GM18907 (cell line): ENCODE measurements around the gene ARHGEF25.
"Not testable (repeated sequence)": the region's sequence is repeated elsewhere in the genome, so short reads cannot be mapped to it uniquely, and the experiment has no call there.

Experiments used
- ATAC-seq: cut with Tn5 transposase; IDR thresholded peaks from one replicate; pipeline ENCODE4 v1.9.1; 2021; ENCODE audit warnings: mild to moderate bottlenecking, moderate library complexity; ENCODE audit not compliant: unreplicated experiment

The ARHGEF25 gene

DNA sequence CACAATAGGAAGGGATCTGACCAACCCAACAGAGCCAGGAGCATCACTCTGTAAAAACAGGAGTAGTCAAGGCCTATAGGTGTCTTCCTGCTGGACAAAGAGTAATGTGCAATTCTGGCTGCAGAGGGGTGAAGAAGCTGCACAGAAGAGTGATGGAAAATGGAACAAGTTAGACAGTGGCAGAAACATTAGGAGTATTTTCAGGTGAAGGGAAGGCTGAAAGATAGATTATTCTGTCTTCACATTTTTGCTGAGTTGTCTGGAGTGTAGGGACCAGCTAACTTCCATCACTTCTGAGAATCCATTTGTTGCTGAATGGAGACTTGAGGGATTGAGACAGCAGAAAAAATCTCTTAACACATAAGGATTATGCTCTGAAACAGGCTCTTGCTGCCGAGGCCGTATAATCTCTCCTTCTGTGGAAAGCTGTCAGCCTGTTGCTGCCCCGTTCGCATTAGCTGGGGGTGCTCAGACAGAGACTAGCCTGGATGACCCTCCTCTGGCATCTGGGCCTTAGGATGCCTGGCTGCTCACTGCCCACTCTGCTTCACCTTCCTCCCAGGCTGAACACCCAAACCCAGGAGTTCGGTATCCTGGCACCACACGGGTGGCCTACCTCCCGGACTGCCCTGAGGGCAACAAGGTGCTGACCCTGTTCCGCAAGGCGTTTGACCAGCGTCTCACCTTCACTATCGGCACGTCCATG lies 3.1 kb upstream of the ARHGEF25 start:
- no peak for ATAC-seq

DNA sequence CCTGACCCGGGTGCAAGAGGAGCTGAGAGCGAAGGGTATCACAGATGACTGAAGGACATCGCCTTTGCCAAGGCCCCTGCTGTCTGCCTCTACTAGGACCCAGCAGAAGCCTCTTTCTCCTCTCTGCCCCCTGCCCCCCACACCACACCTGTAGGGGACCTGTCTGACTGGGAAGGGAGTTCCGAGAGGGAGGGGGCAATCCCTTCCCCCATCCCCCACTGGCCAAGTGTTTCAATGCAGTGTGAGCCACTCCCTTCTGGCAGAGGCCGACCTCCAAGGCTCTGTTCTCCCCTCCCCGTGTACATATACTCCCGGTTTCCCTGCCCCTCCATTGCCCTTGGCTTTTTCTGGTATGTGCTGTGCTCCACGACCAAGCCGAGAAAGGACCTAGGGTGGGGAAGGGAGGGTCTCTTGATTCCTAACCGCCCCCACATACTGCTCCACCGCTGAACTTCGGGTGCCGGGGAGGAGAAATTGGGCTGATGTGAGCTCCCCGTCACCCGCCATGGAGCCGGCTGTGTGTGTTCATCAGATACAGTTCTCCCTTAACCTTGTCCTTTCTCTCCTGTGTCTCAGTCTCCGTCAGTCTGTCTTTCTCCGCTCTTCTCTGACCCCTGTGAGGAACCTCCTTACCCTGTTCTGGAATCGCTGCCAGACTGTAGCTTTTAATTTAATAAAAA lies 2.0 kb upstream of the ARHGEF25 start:
- ATAC-seq = no peak

DNA sequence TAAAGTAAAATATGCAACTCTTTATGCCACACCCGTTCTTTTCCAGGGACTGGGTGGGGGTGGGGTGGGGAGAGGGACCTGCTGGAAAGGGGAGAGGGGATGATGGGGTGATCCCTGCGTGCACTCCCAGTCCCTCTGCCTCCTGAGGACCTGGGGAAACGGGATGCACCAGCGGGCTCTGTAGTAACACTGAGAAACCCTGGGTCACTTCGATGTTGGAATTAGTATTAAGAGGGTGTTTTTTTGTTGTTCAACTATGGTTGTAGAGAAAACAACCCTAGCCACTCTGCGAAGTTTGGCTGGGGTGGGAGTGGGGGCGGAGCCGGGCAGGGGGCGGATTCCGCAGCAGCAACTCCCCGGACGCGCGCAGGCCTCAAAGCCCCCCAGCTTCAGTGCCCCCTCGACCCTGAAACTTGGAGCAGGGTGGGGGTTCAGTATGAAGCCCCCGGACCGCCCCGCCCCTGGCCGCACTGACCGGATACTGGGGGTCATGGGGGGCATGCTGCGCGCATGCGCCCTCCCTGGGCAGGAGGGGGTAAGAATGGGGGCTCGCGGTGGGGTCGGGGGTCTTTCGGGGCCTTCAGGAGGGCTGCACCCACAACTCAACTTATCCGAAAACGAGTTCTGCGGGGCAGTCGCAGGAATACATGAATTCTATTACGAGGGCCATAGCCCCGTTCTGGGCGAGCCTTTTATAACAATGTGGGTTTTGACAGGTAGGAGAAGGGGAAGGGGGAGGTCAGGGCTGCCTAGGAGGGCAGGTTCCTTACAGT lies 1.3 kb upstream of the ARHGEF25 start:
- no peak for ATAC-seq

DNA sequence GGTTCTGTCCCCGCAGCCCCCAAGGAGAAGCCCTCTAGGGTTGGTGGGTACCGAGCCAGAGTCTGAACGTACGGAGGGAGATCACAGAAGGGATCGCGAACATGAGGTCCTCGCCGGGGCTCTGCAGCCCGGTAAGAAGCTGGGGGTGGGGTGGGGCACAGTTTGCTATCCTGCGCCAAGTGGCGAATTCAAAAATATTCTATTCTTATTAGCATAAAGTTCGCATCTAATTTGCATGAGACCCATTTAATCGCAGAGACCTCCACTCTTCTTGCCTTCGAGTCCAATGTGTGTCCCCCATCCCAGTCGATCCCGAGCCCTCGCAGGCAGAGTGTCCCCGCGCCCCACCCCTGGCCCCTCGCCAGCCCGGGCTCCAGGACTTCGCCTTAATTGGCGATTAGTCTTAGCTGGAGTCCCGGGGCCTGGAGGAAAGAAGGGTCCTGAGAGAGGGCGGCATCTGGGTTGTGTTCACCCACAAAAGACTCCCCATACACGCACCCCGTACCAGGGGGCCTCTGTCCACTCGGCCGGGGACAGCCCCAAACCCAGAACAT lies 604 bp upstream of the ARHGEF25 start:
- ATAC-seq = no peak

DNA sequence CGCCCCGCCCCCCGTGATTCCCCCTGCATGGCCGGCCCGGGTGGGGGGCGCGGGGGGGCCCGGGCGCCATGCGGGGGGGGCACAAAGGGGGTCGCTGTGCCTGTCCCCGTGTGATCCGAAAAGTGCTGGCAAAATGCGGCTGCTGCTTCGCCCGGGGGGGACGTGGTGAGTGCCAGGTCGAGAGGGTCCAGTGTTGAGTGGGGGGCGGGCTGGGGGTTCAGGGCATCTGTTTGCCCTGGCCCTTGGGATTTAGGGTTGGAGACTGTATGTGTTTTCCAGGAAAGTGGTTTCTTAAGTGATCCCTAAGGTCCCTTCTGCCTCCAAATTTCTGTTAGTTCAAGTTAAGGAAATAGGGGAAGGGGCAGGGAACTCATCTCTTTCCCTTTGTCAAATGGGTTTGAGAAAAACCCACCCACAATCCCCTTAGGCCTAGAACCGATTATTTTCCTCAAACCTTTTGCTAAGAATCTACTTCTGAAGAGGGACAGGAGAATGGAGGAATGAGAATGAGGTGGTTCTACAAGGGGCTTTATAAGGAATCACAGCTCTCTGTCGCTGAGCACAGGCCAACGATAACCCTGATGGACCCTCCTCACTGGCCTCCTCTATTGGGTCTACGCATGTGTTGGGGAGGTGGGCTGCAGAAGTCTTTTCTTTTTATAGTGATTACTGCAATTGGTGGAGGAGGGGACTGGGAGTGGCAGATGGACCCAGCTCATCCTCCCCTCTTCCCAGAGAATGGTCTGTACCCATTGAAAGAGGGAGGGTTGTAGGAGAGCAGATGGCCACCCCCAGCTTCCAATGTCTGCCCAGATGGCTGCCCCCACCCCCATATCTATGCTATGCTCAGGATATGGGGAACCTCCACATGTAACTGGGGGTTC lies 834 bp downstream of the ARHGEF25 start:
- no peak for ATAC-seq

DNA sequence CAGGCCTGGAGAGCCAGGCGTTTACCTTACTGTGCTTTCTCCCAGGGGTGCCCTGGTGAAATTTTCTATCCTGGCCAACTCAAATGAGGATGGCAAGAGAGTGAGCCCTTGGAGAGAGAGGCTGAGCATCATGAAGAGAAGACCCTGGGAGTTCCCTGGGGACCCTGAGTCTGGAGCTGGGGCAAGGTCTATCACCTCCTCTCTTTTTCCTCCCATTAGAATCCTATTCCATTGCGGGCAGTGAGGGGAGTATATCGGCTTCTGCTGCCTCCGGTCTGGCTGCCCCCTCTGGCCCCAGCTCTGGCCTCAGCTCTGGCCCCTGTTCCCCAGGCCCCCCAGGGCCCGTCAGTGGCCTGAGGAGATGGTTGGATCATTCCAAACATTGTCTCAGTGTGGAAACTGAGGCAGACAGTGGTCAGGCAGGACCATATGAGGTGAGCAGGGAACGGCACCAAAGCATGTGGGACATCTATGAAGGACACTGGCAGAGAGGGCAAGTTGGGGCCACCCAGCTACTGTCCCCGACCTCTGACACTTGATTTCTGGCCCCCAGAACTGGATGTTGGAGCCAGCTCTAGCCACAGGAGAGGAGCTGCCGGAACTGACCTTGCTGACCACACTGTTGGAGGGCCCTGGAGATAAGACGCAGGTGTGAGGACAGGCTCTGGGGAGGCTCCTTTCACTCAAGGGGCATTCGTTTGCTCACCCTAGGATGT lies 1.6 kb downstream of the ARHGEF25 start:
- no peak for ATAC-seq

DNA sequence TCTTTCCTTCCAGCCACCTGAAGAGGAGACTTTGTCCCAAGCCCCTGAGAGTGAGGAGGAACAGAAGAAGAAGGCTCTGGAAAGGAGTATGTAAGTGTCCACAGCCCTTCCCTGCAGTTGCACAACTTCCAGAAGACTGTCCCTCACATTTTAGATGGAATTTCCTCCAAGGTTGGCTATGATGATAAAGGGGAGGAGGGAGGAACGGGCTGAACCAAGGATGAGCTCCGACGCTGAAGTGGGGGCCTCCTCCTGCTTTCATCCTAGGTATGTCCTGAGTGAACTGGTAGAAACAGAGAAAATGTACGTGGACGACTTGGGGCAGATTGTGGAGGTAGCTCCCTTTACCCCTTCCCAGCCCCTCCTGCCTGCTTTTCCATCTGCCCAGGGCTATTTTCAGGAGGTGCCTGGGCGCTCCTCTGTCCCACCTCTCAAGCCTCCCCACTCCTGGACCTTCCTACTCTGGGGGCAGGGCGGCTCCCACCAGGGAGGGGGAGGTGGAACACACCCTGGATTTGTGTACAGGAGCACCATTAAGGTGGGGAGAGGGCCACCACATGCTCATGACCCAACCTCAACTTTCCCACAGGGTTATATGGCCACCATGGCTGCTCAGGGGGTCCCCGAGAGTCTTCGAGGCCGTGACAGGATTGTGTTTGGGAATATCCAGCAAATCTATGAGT lies 2.3 kb downstream of the ARHGEF25 start:
- ATAC-seq = no peak

DNA sequence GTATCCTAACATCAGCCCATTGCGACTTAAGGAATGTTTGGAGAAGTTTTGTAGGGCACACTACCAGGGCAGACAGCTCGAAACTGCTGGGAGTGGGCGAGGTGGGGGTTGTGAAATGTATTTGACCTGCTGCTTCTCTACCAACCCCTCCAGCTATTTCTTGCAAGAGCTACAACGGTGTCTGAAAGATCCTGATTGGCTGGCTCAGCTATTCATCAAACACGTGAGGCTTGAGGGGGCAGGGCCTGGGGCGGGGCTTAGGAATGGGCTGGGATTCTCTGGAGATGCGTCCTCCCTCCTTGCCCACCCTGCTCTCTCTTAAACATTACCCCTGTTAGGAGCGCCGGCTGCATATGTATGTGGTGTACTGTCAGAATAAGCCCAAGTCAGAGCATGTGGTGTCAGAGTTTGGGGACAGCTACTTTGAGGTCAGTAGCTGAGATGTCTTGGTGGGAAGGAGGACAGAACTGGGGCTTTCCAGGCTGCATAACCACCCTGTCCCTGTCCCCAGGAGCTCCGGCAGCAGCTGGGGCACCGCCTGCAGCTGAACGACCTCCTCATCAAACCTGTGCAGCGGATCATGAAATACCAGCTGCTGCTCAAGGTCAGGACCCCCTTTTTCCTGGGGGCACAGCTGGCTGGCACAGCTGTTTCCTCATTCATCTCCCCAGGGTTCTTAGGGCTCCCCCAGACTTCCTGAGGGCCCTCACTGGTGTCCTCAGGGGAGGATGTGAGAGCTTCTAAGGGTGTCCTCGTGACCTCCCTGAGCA lies 3.1 kb downstream of the ARHGEF25 start:
- ATAC-seq = peak; percentile 70

DNA sequence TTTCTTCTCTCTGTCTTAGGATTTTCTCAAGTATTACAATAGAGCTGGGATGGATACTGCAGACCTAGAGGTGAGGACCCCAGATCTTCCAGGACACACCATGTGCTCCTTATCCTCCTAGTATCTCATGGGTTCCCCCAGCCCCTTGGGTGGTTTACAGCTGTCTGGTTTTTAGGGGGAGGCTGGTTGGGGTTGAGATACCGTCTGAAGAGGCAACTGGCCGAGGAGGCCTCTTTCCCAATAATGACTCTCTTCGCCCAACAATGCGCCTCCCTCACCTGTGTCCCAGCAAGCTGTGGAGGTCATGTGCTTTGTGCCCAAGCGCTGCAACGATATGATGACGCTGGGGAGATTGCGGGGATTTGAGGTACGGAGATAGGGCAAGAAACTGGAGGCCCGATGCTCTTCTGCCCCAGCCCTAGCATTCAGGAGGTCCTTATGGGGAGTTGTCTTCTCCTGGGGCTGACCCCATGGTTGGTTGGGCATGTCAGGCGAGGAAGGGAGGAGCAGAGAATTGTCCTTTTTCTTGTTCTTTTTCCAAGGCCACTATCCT lies 3.8 kb downstream of the ARHGEF25 start:
- ATAC-seq = no peak

DNA sequence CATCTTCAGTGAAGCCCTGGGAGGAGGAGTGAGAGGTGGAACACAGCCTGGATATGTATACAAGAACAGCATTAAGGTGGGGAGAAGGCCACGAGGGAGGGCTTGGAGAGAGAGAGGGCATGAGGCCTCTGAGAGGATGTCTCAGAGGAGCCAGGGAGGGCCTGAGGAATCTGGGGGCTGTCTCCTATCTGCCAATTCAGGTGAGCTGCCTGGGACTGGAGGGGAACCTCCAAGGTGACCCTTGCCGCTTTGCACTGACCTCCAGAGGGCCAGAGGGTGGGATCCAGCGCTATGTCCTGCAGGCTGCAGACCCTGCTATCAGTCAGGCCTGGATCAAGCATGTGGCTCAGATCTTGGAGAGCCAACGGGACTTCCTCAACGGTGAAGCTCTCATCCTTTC lies 4.4 kb downstream of the ARHGEF25 start:
- no peak for ATAC-seq

DNA sequence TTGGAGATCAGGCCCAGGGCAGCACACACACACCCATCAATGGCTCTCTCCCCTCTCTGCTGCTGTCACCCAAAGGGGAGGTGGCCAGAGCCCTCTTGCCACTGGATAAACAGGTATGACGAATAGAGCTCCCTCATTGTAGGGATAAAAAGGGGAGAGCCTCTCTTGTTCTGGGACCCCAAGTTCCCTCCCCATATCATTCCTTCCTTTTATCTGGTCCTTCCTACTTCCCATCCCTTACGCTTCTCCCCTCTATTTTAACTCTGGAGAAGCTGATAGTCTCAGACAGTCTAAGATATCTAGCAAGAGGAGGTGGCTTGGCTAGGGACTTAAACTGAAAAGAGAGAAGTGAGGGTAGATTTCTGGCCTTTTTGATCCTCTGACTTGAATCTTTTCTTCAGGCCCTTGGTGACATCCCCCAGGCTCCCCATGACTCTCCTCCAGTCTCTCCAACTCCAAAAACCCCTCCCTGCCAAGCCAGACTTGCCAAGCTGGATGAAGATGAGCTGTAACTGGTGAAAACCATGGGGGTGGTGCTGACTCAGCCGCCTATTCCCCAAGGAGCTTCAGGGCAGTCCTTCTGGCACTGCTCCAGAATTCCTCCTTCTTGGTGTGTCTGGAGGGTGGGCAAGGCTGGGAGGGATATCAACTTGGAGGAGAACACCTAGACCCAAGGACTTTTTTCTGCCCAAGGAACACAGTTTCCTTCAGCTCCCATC lies 5.3 kb downstream of the ARHGEF25 start:
- no peak for ATAC-seq

DNA sequence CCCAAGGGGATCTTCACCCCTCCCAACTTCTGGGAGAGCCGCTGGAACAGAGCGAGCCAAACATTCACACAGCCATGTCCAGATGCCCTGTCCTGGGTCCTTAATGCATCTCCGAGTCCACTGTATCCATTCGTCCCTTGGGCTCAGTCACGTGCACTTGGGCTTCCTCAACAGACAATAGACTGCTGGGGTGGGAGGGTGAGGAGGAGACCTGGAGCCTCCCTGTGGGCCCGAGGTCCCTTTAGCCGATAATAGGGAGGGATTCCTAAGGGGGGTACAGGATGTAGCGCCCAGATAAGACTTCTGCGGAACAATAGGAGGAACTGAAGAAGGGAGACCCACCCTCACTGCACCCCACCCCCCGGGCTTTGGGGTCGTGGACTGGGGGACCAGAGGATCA lies 6.7 kb downstream of the ARHGEF25 start:
- no peak for ATAC-seq

DNA sequence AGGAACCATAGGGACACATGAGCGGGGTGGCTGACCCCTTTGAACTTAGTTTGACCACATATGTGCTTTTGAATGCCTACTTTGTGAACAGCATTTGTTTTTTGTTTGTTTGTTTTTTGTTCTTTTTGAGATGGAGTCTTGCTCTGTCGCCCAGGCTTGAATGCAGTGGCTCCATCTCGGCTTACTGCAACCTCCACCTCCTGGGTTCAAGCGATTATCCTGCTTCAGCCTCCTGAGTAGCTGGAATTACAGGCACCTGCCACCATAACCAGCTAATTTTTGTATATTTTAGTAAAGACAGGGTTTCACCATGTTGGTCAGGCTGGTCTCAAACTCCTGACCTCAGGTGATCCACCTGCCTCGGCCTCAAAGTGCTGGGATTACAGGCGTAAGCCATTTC lies 7.2 kb downstream of the ARHGEF25 start:
- not testable (repeated sequence) for ATAC-seq

DNA sequence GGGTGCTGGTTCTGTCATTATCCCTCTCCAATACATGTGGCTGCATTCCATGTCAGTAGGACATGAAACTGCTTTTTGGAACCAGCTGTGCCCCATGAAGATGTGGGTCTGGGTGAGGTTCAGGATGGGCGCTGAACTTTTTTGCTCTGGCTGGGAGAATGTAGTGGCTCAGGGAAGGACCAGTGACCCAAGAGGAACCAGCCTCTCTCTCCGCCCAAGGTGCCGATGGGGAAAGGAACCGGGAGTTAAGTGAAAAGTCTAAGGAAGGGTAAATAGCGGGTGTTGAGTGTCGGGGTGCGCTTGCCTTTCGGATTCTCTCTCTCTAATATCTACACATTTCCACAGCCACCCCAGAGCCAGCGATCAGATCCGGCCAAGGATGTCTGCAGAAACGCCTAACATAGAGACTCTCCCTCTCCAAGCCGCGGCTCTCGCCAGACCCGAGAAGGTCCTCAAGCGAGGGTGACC lies 7.8 kb downstream of the ARHGEF25 start:
- no peak for ATAC-seq

DNA sequence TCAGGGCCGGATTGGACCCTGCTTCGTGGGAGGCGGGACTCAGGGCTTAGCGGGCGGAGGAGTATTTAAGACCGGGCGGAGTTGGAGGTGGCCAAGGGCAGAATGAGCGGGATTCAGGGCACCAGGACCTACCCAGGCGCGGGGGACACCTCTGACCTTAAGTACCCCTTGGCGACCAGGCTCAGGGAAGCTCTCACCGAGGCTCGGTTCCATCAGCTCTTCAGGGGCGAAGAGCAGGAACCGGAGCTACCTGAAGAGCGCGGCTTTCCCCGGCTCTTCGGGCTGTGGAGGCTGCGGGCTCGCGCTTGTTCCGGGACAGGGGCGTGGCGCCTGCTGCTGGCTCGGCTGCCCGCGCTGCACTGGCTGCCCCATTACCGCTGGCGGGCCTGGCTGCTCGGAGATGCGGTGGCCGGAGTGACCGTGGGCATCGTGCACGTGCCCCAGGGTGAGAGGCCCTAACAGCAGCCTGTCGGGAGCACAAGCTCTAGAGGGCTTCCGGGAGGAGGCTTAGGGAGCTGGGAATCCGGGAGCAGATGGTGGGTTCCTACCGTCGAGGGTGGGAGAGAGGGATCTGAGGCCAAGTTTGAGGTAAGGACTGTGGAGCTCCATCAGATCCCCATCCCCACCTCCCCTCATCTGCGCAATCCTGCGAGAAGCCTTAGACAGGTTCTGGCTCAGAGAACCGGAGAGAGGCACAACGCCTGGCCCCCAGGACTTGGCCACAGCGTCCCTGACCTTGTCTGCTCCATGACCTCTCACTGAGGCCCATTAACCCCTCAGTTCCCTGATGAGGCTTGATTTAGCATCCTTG lies 8.4 kb downstream of the ARHGEF25 start:
- ATAC-seq = no peak

DNA sequence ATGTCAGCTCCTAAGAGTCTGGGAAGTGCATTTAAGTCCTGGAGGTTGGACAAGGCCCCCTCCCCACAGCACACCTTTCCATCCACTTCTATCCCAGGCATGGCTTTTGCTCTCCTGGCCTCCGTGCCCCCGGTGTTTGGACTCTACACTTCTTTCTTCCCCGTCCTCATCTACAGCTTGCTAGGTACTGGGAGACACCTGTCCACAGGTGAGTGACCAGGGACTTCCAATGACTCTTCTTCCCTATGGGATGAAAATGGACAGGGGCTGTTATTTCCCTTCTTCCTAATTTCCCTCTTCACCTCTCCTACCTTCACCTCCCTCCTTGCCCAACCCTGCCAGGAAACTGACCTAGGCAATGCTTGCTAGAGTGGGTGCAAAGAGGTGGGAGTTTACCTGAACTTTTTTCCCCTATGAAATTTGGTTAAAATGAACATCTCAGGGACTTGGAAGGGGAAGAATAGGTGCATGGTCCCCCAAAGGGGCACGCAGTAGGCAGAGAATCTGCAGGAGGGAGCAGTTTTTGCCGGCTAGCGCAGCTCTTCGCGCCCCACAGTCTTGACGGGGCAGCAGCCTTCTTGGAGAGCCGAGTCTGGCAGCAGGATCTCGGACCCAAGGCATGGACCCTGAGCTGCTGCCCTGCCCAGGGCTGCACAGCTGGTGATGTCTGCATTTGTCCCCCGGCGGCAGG lies 9.2 kb downstream of the ARHGEF25 start:
- ATAC-seq = no peak
